ENCODE data around the gene FOXF2.

FOXF2 gene

GRCh38 chr6:1422290-1422689 lies 32.9 kb downstream of the FOXF2 start:
- Histone ChIP-seq H3K4me3 (no peak overlapping the region), H3K27ac (no peak overlapping the region)
- peak; percentile 7 for DNase-seq (ENCODE audit: low spot score)
- no peak for TF ChIP-seq CTCF (IDR thresholded peaks at IDR 0.05)

GRCh38 chr6:1423578-1423977 lies 34.2 kb downstream of the FOXF2 start:
- Histone ChIP-seq H3K4me3 (no peak overlapping the region), H3K27ac (no peak overlapping the region)
- no peak for TF ChIP-seq CTCF (IDR thresholded peaks at IDR 0.05)
- peak; percentile 19 for DNase-seq (ENCODE audit: low spot score)

- no peak overlapping the region for H3K27ac ChIP-seq
- no peak for TF ChIP-seq CTCF (IDR thresholded peaks at IDR 0.05)
- H3K4me3 ChIP-seq = no peak overlapping the region
- no peak for DNase-seq (ENCODE audit: low spot score)
Observed at GRCh38 chr6:1424306-1424927, 35.0 kb downstream of the FOXF2 start.

GRCh38 chr6:1426416-1426815 lies 37.0 kb downstream of the FOXF2 start:
- H3K4me3 ChIP-seq = no peak overlapping the region
- no peak for DNase-seq (ENCODE audit: low spot score)
- no peak for TF ChIP-seq CTCF (IDR thresholded peaks at IDR 0.05)
- no peak overlapping the region for H3K27ac ChIP-seq

GRCh38 chr6:1435806-1436205 lies 46.4 kb downstream of the FOXF2 start:
- no peak overlapping the region for H3K27ac ChIP-seq

GRCh38 chr6:1436334-1437306 lies 47.2 kb downstream of the FOXF2 start:
- H3K27ac ChIP-seq = no peak overlapping the region
- TF ChIP-seq CTCF (IDR thresholded peaks at IDR 0.05) = peak; percentile 55
- H3K4me3 ChIP-seq = no peak overlapping the region
- no peak for DNase-seq (ENCODE audit: low spot score)

More at GRCh38 chr6:1435806-1436205, 46.4 kb downstream of the FOXF2 start:
- no peak for TF ChIP-seq CTCF (IDR thresholded peaks at IDR 0.05)
- DNase-seq (ENCODE audit: low spot score) = no peak
- no peak overlapping the region for H3K4me3 ChIP-seq

All from coronary artery (tissue), 2 donors.